Dendritic cell treated with granulocyte-macrophage colony-stimulating factor and Interleukin-4, amounts not matched to agents 40 ng/mL and 50 ng/mL, for 4 days (primary cell): ENCODE results near the gene LPCAT2.

Experiments
- H3K27ac Mint-ChIP-seq: one replicate; pipeline ENCODE4 v1.8.0; 2022; ENCODE audit warnings: mild to moderate bottlenecking, mixed read lengths
- H3K27me3 Mint-ChIP-seq: one replicate; pipeline ENCODE4 v1.8.0; 2022; ENCODE audit warnings: mild to moderate bottlenecking, mixed read lengths
- H3K36me3 Mint-ChIP-seq: one replicate; pipeline ENCODE4 v1.8.0; 2022; ENCODE audit warnings: low read depth, mixed read lengths
- H3K4me1 Mint-ChIP-seq: one replicate; pipeline ENCODE4 v1.8.0; 2022; ENCODE audit warnings: low read depth, mixed read lengths
- H3K4me3 Mint-ChIP-seq: one replicate; pipeline ENCODE4 v1.8.0; 2022; ENCODE audit warnings: mild to moderate bottlenecking, moderate library complexity, mixed read lengths
- H3K9me3 Mint-ChIP-seq: one replicate; pipeline ENCODE4 v1.8.0; 2022; ENCODE audit warnings: mixed read lengths
- intact Hi-C: fragments of 100-400 bp; cut with micrococcal nuclease; formaldehyde crosslinking; loops from one replicate; pipeline ENCODE4 v1.15.0; 2022

The LPCAT2 gene

DNA sequence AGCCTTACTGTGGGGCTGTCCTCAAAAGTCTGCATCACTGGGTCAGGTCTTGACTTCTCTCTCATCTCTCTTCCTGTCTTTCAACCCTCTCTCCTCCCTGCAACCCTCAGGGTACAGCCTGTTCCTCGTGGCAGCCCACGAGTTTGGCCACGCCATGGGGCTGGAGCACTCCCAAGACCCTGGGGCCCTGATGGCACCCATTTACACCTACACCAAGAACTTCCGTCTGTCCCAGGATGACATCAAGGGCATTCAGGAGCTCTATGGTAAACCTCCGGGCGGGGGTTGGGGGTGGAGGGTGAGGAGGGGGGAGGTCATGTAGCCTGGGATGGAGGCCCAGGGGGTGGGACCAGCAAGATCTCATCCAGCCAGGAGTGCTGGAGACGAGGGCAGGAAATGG lies 17.2 kb upstream of the LPCAT2 start:
- H3K9me3 Mint-ChIP-seq: no peaks in the 10 kb centered on the region

DNA sequence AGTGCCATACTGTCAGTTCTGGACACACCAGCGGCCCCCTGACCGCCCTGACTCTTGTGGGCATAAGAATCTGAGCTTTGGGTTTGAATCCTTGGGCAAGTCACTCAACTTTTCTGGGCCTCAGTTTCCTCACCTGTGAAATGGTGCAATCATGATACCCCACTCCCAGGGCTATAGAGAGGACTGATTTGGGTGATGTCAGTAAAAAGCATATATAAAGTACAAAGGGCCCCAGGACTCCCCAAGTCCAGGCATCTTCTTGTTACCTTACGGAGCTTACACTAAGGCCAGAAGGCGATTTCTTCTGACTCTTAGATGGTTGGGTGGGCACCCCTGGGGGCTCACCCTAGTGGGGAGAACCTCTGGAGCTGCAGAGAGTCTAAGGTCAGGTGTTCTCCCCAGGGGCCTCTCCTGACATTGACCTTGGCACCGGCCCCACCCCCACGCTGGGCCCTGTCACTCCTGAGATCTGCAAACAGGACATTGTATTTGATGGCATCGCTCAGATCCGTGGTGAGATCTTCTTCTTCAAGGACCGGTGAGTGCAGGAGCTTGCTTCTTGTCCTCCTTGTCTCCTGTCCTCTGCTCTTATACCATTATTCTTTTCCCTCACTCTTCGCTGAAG lies 16.0 kb upstream of the LPCAT2 start:
- no peaks in the 10 kb centered on the region for H3K9me3 Mint-ChIP-seq
- intact Hi-C loops: no loop called here
- no peak overlapping the region for H3K4me3 Mint-ChIP-seq
- H3K4me1 Mint-ChIP-seq: peaks cover 13% of the 10 kb centered on the region
- H3K27ac Mint-ChIP-seq: no peak overlapping the region
- H3K27me3 Mint-ChIP-seq: peaks cover 4% of the 10 kb centered on the region
- no peaks in the 10 kb centered on the region for H3K36me3 Mint-ChIP-seq

More for the DNA sequence above, 17.2 kb upstream of the LPCAT2 start:
- no peak overlapping the region for H3K4me3 Mint-ChIP-seq
- peaks cover 7% of the 10 kb centered on the region for H3K4me1 Mint-ChIP-seq
- H3K27me3 Mint-ChIP-seq: peaks cover under 1% of the 10 kb centered on the region
- intact Hi-C loops: no loop called here
- H3K27ac Mint-ChIP-seq: no peak overlapping the region
- no peaks in the 10 kb centered on the region for H3K36me3 Mint-ChIP-seq

DNA sequence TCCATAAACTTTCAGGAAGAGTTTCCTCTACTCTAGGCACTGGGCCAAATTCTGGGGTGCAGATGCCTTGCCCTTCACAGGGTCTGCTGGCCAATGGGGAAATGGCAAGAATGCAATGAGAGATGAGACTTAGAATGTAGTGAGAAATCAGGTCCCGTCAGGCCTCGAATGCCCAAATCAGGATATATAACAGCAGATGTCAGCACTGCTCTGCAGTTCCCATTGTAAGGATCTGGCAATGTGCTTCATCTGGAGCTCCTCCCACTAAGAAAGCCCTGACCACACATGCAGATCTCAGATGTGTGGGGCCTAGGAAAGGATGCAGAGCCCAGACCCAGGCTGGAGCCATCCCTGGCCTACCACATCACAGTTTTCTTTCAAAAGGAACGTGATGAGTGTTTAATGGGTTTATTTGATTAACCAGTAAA lies 13.9 kb upstream of the LPCAT2 start:
- no peak overlapping the region for H3K4me3 Mint-ChIP-seq
- H3K27ac Mint-ChIP-seq: no peak overlapping the region
- peaks cover 7% of the 10 kb centered on the region for H3K27me3 Mint-ChIP-seq
- H3K9me3 Mint-ChIP-seq: no peaks in the 10 kb centered on the region
- no peaks in the 10 kb centered on the region for H3K36me3 Mint-ChIP-seq
- H3K4me1 Mint-ChIP-seq: peaks cover 27% of the 10 kb centered on the region
- intact Hi-C loops: loop anchor here (1.0 to 2.0 kb wide), 4 partner anchors 30 to 208 kb away; no protein-coding TSS in a partner anchor

DNA sequence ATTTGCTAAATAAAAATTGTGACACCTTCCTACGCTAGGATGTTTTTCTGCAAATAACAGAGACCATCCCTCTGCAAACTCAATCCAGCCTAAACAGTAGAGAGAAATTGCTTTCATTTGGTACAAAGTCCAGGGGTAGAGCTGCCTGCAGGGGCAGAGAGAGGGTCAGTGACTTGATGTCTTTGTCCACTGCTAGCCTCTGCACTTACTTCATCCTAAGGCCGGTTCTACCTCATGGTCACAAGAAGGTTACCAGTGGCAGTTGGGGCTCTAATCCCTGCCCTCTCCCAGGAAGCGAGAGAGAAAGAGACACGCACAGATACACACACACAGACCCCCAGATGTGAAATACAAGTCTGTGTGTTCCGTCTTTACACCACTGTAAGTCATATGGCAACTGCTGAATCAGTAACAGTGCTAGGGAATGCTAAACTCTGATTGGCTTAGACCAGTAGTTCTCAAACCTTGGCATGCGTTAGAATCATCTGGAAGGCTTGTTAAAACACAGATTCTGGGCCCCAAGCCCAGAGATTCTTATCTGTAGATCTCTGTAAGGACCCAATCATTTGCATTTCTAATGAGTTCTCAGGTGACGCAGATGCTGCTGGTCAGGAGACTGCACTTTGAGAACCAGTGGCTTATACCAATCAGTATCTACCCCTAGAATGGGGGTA lies 13.1 kb upstream of the LPCAT2 start:
- Mint-ChIP-seq H3K27ac (no peak overlapping the region), H3K4me1 (peaks cover 34% of the 10 kb centered on the region), H3K9me3 (no peaks in the 10 kb centered on the region), H3K36me3 (no peaks in the 10 kb centered on the region), H3K4me3 (no peak overlapping the region), H3K27me3 (peaks cover 7% of the 10 kb centered on the region)
- intact Hi-C loops: loop anchor here (1.0 to 2.0 kb wide), 4 partner anchors 31 to 208 kb away; no protein-coding TSS in a partner anchor

DNA sequence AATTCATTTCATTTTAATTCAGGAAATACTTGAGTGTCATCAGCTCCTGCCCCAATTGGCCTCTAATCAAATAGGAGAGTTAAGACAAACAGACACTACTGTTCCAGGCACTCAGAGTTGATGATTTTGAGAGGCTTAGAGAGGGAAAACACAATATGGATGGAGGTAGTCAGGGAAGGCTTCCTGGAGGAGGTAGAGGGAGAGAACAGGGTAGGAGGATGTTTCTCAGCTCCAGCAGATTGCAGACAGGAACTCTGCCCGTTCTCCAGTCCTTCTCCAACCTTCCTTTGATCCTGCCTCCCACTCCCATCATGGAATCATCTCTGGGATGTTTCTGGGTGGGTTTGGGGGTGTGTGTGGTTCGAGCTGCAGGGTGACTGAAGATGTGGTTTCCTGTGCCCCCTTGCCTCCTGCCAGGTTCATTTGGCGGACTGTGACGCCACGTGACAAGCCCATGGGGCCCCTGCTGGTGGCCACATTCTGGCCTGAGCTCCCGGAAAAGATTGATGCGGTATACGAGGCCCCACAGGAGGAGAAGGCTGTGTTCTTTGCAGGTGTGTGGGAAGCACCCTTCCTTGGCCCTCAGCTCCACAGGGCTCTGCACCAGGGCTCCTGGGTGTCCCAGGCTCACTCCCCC lies 12.2 kb upstream of the LPCAT2 start:
- Mint-ChIP-seq H3K4me1 (peaks cover 41% of the 10 kb centered on the region), H3K36me3 (no peaks in the 10 kb centered on the region), H3K9me3 (no peaks in the 10 kb centered on the region), H3K27me3 (peaks cover 7% of the 10 kb centered on the region), H3K27ac (no peak overlapping the region), H3K4me3 (no peak overlapping the region)
- intact Hi-C loops: no loop called here

DNA sequence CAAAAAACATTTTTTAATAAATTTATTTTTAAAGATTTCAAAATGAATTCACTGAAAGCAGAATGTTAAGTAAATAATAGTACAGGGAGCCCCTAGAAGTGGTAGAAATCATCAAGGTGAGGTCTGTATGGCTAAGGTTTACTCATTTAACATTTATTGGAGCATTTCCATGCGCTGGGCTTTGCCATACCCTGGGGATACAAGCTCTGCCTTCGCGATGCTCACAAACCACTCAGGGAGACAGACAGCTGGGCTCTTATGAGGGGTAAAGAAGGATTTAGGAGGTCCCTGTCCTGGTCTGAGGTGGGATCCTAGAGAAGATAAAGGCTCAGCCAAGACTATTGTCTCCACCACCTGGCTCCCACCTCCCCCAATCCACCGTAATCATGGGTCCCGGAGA lies 11.3 kb upstream of the LPCAT2 start:
- Mint-ChIP-seq H3K27ac (no peak overlapping the region), H3K27me3 (peaks cover 7% of the 10 kb centered on the region), H3K4me3 (no peak overlapping the region), H3K4me1 (peaks cover 42% of the 10 kb centered on the region), H3K36me3 (no peaks in the 10 kb centered on the region), H3K9me3 (no peaks in the 10 kb centered on the region)
- intact Hi-C loops: no loop called here

DNA sequence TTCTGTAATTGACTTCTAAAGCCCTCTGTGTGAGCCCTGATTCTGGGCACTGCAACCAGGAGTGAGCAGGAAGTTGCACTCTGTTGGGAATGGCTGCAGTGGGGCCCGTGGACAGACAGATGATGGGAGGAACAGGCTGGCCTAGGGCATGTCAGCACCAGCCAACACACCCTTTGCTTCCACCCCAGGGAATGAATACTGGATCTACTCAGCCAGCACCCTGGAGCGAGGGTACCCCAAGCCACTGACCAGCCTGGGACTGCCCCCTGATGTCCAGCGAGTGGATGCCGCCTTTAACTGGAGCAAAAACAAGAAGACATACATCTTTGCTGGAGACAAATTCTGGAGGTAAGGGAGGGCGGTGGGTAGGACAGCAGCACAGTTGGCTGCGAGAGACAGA lies 10.8 kb upstream of the LPCAT2 start:
- H3K36me3 Mint-ChIP-seq: no peaks in the 10 kb centered on the region
- intact Hi-C loops: no loop called here
- peaks cover 42% of the 10 kb centered on the region for H3K4me1 Mint-ChIP-seq
- H3K4me3 Mint-ChIP-seq: no peak overlapping the region
- H3K9me3 Mint-ChIP-seq: no peaks in the 10 kb centered on the region
- peaks cover 7% of the 10 kb centered on the region for H3K27me3 Mint-ChIP-seq
- H3K27ac Mint-ChIP-seq: no peak overlapping the region

DNA sequence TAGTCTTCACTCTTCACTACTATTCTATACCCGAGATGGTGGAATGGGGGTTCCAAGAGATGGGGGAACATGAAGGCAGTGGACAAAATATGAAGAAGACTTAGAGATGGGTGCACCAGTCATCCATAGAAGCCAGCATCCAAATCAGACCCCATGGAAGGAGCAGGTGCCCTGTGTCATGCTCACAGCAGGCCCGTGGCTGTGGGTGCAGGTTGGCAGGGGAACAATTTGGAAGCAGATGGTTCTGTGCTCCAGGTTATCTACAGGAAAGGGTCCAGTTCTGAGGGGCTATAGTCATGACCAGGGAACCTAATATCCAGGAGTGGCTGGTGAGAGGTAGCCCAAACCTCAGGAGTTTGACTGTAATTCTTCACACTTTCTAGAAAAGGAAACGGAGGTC lies 9.6 kb upstream of the LPCAT2 start:
- Mint-ChIP-seq H3K27ac (peak overlapping the region; percentile 79), H3K4me1 (peaks cover 42% of the 10 kb centered on the region), H3K27me3 (peaks cover 7% of the 10 kb centered on the region), H3K4me3 (no peak overlapping the region), H3K36me3 (no peaks in the 10 kb centered on the region), H3K9me3 (no peaks in the 10 kb centered on the region)
- intact Hi-C loops: no loop called here

DNA sequence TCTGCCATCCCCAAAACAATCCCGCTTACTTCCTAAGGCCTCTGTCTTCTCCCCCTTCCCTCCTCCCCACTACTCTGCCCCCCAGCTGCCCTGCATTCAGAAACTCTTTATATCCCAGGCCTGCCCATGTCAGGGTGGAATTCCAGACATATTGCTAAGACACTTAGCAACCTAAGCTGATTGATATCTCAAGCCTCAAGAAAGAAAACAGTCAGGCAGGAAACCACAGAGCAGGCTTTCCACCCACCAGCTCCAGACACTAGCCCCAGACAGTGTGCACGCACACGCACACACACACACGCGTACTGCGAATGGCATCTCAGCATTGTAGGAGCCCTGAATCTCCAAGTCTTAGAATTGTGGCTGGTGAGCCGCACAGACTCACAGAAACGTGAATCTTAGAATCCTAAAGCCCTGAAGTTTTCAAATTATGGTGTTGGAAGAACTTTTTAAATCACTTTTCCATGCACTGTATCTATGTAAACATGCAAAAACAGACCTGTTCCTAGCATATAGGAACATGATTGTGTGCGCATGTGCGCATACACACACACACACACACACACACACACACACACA lies 8.8 kb upstream of the LPCAT2 start:
- Mint-ChIP-seq H3K9me3 (no peaks in the 10 kb centered on the region), H3K27ac (peak overlapping the region; percentile 79), H3K36me3 (no peaks in the 10 kb centered on the region), H3K4me1 (peaks cover 37% of the 10 kb centered on the region), H3K4me3 (no peak overlapping the region), H3K27me3 (peaks cover 7% of the 10 kb centered on the region)
- intact Hi-C loops: no loop called here

DNA sequence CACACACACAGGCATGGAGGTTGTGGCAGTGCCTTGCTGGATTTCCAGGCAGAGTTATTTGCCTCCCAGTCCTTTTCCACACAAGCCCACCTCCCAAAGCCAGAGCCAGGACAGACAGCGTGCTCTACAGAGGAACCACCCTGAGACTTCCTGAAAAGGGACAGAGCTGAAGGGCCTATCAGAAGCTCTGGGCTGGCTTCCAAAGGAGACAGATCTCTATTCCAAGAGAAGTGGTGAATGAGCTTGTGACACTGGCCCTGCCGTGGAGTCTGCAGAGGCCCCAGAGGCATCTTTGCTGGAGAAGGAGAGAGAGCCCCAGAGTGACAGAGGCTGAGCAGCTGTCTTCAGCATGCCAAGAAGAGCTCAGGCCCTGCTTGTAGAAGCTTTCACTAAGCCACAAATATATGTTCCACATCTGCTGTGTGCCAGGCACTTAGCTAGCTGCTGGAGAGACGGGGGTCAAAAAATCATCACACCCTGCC lies 8.3 kb upstream of the LPCAT2 start:
- peaks cover 7% of the 10 kb centered on the region for H3K27me3 Mint-ChIP-seq
- peak overlapping the region; percentile 79 for H3K27ac Mint-ChIP-seq
- no peaks in the 10 kb centered on the region for H3K36me3 Mint-ChIP-seq
- no peaks in the 10 kb centered on the region for H3K9me3 Mint-ChIP-seq
- H3K4me3 Mint-ChIP-seq: no peak overlapping the region
- peaks cover 37% of the 10 kb centered on the region for H3K4me1 Mint-ChIP-seq
- intact Hi-C loops: no loop called here

DNA sequence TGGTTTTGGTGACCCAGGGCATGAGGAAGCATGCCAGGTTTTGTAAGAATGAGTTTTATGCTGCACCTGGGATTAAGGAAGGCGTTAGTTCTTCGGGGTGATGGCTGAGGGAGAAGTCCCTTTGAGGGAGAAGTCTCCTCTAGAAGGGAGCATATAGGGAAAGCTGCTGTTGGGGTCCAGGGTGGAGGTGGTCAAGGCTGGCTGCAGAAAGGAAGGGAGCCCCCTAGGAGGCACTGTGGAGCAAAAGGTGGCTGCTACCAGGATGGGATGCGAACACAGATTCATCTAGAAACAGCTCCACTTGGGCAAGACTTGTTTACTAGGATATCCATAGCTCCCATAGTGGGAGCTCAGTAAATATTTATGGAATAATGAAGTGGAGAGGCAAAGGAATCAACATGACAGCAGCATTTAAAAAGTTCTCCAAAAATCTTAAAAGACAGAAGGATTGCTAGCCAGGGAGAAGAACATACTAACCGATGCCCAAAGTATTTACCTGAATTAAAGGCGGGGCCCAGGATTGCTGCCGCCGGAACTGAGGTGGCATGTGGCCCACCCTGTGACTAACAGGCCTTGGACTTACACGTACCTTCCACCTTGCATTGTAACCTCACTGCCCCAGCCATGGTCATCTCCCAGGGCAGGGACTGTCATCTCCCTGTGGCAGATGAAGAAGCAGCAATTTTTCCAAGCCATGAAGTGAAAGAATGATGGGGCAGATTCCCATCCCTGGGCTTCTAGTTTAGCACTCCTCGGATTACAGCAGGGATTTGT lies 7.1 kb upstream of the LPCAT2 start:
- intact Hi-C loops: no loop called here
- peaks cover 48% of the 10 kb centered on the region for H3K4me1 Mint-ChIP-seq
- H3K27ac Mint-ChIP-seq: no peak overlapping the region

DNA sequence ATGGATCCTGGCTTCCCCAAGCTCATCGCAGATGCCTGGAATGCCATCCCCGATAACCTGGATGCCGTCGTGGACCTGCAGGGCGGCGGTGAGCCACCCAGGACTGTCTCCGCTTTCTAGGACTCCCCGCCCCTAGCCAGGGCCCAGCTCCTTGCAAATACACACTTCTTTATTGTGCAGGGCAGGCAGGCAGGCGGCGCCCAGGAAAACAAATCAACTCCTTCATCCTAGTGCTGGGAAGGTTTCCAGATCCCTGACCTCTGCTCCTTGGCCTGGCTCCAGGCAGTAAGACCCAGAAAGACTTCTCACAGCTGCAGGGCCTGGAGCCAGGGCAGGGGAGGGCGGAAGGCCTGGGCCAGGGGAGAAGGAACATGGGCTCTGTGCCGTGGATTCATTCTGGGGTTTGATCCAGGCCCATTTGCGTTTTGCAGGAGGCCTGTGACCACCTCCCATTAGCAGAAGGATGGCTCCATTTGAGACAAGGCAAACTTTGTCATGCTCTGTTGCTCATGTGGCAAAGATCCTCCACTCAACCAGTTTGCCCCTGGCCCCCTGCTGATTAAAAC lies 6.0 kb upstream of the LPCAT2 start:
- H3K36me3 Mint-ChIP-seq: no peaks in the 10 kb centered on the region
- H3K27me3 Mint-ChIP-seq: peaks cover 3% of the 10 kb centered on the region
- intact Hi-C loops: no loop called here
- H3K4me1 Mint-ChIP-seq: peaks cover 52% of the 10 kb centered on the region
- H3K4me3 Mint-ChIP-seq: no peak overlapping the region
- no peak overlapping the region for H3K27ac Mint-ChIP-seq
- H3K9me3 Mint-ChIP-seq: no peaks in the 10 kb centered on the region

More for the DNA sequence above, 7.1 kb upstream of the LPCAT2 start:
- Mint-ChIP-seq H3K4me3 (no peak overlapping the region), H3K27me3 (peaks cover 6% of the 10 kb centered on the region), H3K36me3 (no peaks in the 10 kb centered on the region), H3K9me3 (no peaks in the 10 kb centered on the region)
